ENCODE results near the gene FMN2.

DNA sequence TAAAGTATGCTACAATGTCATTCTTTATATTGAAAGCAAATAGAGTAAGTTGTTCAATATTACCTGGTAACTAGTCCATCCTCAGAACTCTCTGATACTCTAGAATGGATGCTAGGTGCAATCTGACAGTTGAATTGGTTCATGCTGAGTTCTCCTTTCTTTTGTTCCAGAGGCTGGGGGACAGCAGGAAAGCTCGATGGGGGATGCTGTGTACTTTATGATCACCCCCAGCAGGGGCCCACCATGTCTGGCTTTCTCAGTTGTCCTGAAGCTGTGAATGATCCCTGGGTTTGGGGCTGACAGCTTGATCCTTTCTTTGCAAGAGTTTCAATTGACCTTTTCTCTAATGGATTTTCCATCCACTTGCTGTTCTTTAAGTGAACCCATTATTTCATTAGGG, 22.5 kb downstream of the FMN2 start:
- TF ChIP-seq, protein P1, sequence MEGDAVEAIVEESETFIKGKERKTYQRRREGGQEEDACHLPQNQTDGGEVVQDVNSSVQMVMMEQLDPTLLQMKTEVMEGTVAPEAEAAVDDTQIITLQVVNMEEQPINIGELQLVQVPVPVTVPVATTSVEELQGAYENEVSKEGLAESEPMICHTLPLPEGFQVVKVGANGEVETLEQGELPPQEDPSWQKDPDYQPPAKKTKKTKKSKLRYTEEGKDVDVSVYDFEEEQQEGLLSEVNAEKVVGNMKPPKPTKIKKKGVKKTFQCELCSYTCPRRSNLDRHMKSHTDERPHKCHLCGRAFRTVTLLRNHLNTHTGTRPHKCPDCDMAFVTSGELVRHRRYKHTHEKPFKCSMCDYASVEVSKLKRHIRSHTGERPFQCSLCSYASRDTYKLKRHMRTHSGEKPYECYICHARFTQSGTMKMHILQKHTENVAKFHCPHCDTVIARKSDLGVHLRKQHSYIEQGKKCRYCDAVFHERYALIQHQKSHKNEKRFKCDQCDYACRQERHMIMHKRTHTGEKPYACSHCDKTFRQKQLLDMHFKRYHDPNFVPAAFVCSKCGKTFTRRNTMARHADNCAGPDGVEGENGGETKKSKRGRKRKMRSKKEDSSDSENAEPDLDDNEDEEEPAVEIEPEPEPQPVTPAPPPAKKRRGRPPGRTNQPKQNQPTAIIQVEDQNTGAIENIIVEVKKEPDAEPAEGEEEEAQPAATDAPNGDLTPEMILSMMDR (IDR thresholded peaks at IDR 0.05), result no peak
- no peak for TF ChIP-seq EP300 (IDR thresholded peaks at IDR 0.05)
